Measurements from ENCODE around the gene PPP4R2.

DNA sequence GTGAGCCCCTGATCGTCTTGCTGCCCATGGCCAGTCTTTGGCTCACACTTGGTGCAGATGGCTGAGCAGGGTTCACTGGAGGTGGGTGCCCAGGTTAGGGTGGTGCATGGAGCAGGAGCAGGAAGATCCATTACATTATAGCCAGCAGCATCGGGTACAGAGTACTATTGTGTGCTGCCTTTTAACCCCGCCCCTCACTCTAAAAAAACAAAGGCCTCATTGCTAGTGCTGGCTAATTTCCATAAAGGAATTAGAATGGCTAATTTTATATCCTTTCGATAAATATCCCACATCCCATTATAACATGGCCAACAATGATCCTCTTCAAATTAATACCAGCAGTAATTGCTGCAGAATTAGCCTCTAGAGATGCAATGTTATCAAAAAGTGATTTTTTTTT lies 45.8 kb upstream of the PPP4R2 start:
- no peak for TF ChIP-seq CTCF (conservative IDR thresholded peaks at IDR 0.05)
- no peak for TF ChIP-seq ZFX (IDR thresholded peaks at IDR 0.05)

Data from C4-2B (cell line).